ENCODE data around the gene USP19.

DNA sequence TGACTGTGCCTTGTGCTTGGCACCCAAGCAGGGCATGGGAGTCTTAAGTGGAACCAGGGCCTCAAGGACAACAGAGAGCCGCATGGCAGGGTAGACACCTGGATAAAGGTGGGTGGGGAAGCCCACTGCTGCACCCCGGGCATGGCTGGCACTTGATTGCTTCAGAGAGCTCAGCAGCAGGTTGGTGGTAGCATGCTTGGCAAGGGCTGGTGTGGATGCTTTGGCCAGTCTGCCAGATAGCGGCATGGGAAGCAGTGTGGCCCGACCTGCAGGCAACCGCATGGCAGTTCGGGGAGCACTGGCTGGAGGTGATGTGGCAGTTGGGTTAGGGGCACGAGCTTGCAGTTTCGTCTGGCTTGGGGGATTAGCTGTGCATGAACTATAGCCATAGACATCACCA lies 43.0 kb upstream of the USP19 start:
- TF ChIP-seq POLR2A (IDR thresholded peaks at IDR 0.05; ENCODE audit: low read depth, low read length): no peak
- TF ChIP-seq, protein P1, sequence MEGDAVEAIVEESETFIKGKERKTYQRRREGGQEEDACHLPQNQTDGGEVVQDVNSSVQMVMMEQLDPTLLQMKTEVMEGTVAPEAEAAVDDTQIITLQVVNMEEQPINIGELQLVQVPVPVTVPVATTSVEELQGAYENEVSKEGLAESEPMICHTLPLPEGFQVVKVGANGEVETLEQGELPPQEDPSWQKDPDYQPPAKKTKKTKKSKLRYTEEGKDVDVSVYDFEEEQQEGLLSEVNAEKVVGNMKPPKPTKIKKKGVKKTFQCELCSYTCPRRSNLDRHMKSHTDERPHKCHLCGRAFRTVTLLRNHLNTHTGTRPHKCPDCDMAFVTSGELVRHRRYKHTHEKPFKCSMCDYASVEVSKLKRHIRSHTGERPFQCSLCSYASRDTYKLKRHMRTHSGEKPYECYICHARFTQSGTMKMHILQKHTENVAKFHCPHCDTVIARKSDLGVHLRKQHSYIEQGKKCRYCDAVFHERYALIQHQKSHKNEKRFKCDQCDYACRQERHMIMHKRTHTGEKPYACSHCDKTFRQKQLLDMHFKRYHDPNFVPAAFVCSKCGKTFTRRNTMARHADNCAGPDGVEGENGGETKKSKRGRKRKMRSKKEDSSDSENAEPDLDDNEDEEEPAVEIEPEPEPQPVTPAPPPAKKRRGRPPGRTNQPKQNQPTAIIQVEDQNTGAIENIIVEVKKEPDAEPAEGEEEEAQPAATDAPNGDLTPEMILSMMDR (conservative IDR thresholded peaks at IDR 0.05; ENCODE audit: low read depth, low read length): no peak
- TF ChIP-seq BHLHE40 (IDR thresholded peaks at IDR 0.05; ENCODE audit: low read depth, low read length): no peak
- no peak for TF ChIP-seq MAFK (IDR thresholded peaks at IDR 0.05; ENCODE audit: low read depth, low read length)

Data from IMR-90 (cell line).